Omental fat pad (tissue), 4 donors: ENCODE measurements around the gene PPP2R5E. TPM values are rescaled to one million over a fixed set of nuclear protein-coding genes. Genes with fewer than 3 reads are reported as not detected.
A peak's percentile ranks its signal among the peaks of the same experiment; 100 is the strongest.

Experiments used
- ATAC-seq: fragments of 150-250 bp; one replicate; pipeline ENCODE4 v1.9.1; 2016; ENCODE audit warnings: mild to moderate bottlenecking, moderate library complexity; ENCODE audit not compliant: low FRiP score
- DNase-seq: peaks from one replicate; pipeline ENCODE4 v3.0.0-alpha.2; 2019; ENCODE audit warnings: low spot score
- CTCF ChIP-seq, 3 donors: fragments of 450-650 bp; IDR thresholded peaks; one replicate each; pipeline ENCODE4 v1.5.1; 2016 to 2017; ENCODE audit warnings: antibody characterized with exemption in 3 of 3, mild to moderate bottlenecking in 3 of 3, moderate library complexity in 2 of 3
- total RNA-seq, 4 donors: library from RNA; depleted of rRNA; stranded (reverse); fragments of >200 nt; gene quantifications; one replicate each; pipeline ENCODE4 v1.1.0, GENCODE V29; 2016

The PPP2R5E gene
- total RNA-seq, 4 donors from 2014 or later = 17.0 to 23.3 (median 21.0) TPM

- ATAC-seq = no peak
- no peak for TF ChIP-seq CTCF (IDR thresholded peaks at IDR 0.05)
Measured at GRCh38 chr14:63475761-63476160, 67.4 kb downstream of the PPP2R5E start.

GRCh38 chr14:63474844-63475243, 68.3 kb downstream of the PPP2R5E start:
- DNase-seq (no peak), ATAC-seq (no peak)
- no peak for TF ChIP-seq CTCF (IDR thresholded peaks at IDR 0.05)

More at GRCh38 chr14:63475761-63476160, 67.4 kb downstream of the PPP2R5E start:
- no peak for DNase-seq

DNA sequence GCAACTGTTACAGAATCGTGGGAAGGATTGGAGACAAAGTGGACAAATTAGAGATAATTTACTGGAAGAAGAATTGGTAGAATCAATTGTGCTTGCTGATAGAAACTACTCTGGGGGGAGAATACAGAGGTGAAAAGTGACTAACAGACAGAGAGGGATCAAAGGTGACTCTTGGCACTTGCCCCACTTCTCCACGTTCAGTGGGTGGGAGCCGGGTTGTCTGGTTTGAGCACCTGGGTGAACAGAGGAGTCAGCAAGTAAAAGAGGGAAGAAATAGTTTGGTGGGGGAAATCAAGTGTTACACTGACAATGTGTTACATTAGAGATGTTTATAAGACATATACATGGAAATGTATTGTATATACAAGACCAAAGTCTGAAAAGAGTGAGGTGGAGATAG, 69.1 kb downstream of the PPP2R5E start:
- no peak for ATAC-seq

DNA sequence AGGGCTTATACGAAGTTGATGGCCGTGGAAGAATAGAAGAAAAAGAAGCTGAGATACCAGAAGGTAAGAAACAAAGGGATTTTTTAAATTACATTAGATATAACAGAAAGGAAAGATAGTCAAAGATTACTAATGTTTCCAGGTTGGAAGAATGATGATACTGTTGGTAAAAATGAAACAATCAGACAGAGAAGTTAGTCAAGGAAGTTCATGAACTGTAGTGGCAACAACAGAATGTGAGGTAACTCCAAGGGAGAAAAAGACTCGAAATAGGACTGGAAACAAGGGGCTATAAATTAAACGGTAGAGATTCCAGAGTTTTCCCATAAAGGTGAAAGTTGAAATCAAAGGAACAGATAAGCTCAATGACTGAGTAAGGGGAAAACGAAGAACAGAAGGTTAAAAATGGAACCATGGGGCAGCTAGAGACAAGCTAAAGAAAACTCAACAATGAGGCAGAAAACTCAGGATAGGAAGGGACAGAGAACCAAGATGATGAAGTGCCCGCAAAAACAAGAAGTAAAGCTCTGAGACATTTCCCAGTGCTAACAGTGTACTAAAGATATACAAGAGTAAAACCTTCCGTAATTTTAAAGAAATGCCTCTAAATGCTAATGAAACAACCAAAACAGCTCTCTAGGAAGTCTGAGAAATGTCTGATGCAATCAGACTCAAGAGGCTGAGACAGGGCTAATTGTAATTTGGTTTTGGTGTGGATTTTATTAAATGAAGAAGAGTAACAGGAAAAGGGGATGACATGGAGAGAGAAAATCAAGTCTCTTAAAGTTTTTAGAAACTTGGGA, 70.0 kb downstream of the PPP2R5E start:
- no peak for DNase-seq
- TF ChIP-seq CTCF (IDR thresholded peaks at IDR 0.05) = no peak
- ATAC-seq = no peak

More for the DNA sequence above, 69.1 kb downstream of the PPP2R5E start:
- no peak for DNase-seq
- no peak for TF ChIP-seq CTCF (IDR thresholded peaks at IDR 0.05)

DNA sequence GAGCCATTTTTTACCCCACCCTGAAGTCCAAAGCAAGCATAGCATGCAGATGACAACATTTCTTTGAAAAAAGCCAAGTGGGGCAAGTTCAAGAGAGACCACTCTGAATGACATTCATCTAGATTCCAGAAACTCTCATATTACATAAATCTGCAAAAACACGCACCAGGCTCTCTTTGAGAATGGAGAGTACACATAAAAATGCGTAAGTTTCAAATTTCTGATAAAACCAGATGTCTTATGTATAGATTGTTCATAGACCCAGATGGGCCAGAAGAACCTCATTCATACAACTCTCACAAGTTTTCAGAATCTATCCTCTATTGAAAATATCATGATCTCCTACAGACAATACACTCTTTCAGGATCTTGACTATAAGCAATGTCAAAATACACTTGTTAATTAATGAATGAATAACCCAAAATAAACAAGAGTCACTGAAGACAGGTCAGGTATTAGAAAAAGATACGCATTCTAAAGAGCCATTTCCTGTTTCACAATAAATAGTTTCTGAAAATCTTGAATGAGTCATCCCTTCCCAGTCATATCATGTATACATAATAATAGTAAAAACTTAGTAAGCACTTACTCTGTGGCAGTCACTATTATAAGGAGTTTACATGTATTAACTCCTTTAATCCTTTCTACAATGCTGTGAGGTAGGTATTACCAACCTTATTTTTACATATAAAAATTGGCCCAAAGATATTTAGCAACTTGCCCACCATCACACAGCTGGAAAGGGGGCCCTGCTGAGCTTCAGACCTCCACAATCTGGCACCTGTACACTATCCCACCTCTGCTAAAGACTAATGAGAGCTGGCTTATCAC, 72.0 kb downstream of the PPP2R5E start:
- no peak for DNase-seq
- no peak for TF ChIP-seq CTCF (IDR thresholded peaks at IDR 0.05)
- ATAC-seq = peak; percentile 80

DNA sequence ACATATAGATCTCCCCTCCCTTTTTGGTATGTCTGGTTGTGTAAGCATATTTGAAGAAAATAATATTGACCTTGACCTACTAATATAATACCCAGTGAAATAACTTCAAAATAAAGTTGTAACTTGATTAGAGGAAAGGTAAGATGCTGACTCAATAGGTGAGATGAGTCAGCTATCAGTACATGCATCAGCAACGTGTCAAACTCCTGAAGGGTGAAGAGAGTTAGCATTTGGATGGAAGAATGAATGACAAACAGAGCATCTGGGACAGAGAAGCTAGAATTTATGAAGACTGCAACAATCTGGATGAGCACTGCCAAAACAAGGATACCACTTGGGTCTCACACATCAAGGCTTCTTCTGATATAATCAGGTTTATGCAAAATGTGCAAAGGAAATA, 74.9 kb downstream of the PPP2R5E start:
- DNase-seq (no peak), ATAC-seq (no peak)
- no peak for TF ChIP-seq CTCF (IDR thresholded peaks at IDR 0.05)
